HCT116 (cell line): ENCODE results near the gene SETD1A. TPM values are rescaled to one million over a fixed set of nuclear protein-coding genes. Genes with fewer than 3 reads are reported as not detected.
A peak's percentile ranks its signal among the peaks of the same experiment; 100 is the strongest.

Experiments
- ATAC-seq: fragments of 200-7000 bp; cut with Tn5 transposase; 2 replicates; pipeline ENCODE4 v1.9.1; 2020; ENCODE audit warnings: mild to moderate bottlenecking, moderate library complexity
- BruUV-seq: library from RNA; stranded (reverse); fragments of 400-500 nt; replicated peaks from 2 replicates; lab custom pipeline; 2021; lab: Mats Ljungman, UMichigan
- CTCF ChIA-PET: fragments of 300-600 bp; sonication (Branson Sonifier 250); formaldehyde crosslinking; loops from one replicate; lab custom pipeline; 2021; ENCODE audit warnings: antibody characterized with exemption; lab: Charles Lee
- POLR2A ChIA-PET: fragments of 300-600, 350-600 bp; sonication (Branson Sonifier 250); formaldehyde crosslinking; loops from one replicate; lab custom pipeline; 2021; ENCODE audit warnings: antibody characterized with exemption; lab: Charles Lee
- RAD21 ChIA-PET, 2 experiments: fragments of 300-600 bp; sonication (Branson Sonifier 250); formaldehyde crosslinking; loops; one replicate each; lab custom pipeline; 2023; ENCODE audit warnings: low total read pairs in 2 of 2; ENCODE audit not compliant: uncharacterized antibody in 2 of 2, unreplicated experiment in 2 of 2, low non-redundant PET in 1 of 2; lab: Charles Lee
- DNase-seq: peaks from one replicate; pipeline ENCODE4 v3.0.0-alpha.2; 2010; ENCODE audit warnings: low read depth, low spot score
- H2AFZ ChIP-seq: fragments of 200-600 bp; shearing (Covaris generic), sonication (generic); 2 replicates; pipeline ENCODE4 v1.6.1; 2017; ENCODE audit warnings: low read depth, mixed run types, mixed read lengths, antibody characterized with exemption, low read length; ENCODE audit not compliant: poor library complexity, severe bottlenecking
- H3K27ac ChIP-seq: 2 replicates; pipeline ENCODE4 v1.5.1; 2012; ENCODE audit warnings: low read depth, low read length
- H3K27me3 ChIP-seq: fragments of 200-600 bp; sonication (generic); 2 replicates; pipeline ENCODE4 v1.6.1; 2016; ENCODE audit warnings: mixed run types, low read length, mixed read lengths; ENCODE audit not compliant: insufficient read depth
- H3K36me3 ChIP-seq, 2 experiments: fragments of 200-500 bp in 1 of 2; fragments of 200-600 bp in 1 of 2; sonication (Bioruptor generic) in 1 of 2; sonication (generic) in 1 of 2; 2 replicates each; pipeline versions ENCODE4 v1.5.1 to v1.6.1; 2014 to 2016; ENCODE audit warnings: low read length in 2 of 2, inconsistent platforms in 1 of 2, mixed read lengths in 1 of 2, mixed run types in 1 of 2; ENCODE audit not compliant: insufficient read depth in 2 of 2, control insufficient read depth in 1 of 2
- H3K4me1 ChIP-seq, 2 experiments: fragments of 200-600 bp in 1 of 2; sonication (generic) in 1 of 2; 2 replicates each; pipeline versions ENCODE4 v1.5.1 to v1.6.1; 2012 to 2017; ENCODE audit warnings: low read length in 2 of 2, inconsistent platforms in 1 of 2, mild to moderate bottlenecking in 1 of 2, mixed read lengths in 1 of 2, mixed run types in 1 of 2, moderate library complexity in 1 of 2; ENCODE audit not compliant: insufficient read depth in 2 of 2, control insufficient read depth in 1 of 2
- H3K4me2 ChIP-seq: fragments of 200-600 bp; sonication (generic); 2 replicates; pipeline ENCODE4 v1.6.1; 2017; ENCODE audit warnings: mixed run types, low read length, mixed read lengths
- H3K4me3 ChIP-seq, 2 experiments: fragments of 200-600 bp in 1 of 2; sonication (generic) in 1 of 2; replicated peaks in 1 of 2; 2 replicates each; pipeline ENCODE4 v1.5.1; 2011 to 2016; ENCODE audit warnings: low read length in 2 of 2, control low read depth in 1 of 2, low read depth in 1 of 2, mild to moderate bottlenecking in 1 of 2, mixed read lengths in 1 of 2, mixed run types in 1 of 2
- H3K79me2 ChIP-seq: fragments of 200-600 bp; sonication (generic); 2 replicates; pipeline ENCODE4 v1.6.1; 2017; ENCODE audit warnings: mild to moderate bottlenecking, mixed run types, low read length, moderate library complexity, mixed read lengths; ENCODE audit not compliant: insufficient read depth
- H3K9ac ChIP-seq: fragments of 200-600 bp; sonication (generic); 2 replicates; pipeline ENCODE4 v1.6.1; 2016; ENCODE audit warnings: low read length, mixed read lengths
- H3K9me2 ChIP-seq: fragments of 200-600 bp; sonication (generic), shearing (Covaris generic); 2 replicates; pipeline ENCODE4 v1.6.1; 2017; ENCODE audit warnings: mixed run types, mild to moderate bottlenecking, moderate library complexity; ENCODE audit not compliant: insufficient read depth
- H3K9me3 ChIP-seq, 2 experiments: fragments of 200-500 bp in 1 of 2; fragments of 200-600 bp in 1 of 2; sonication (Bioruptor generic) in 1 of 2; sonication (generic) in 1 of 2; 2 replicates each; pipeline ENCODE4 v1.6.1; 2014 to 2017; ENCODE audit warnings: low read length in 2 of 2, mixed read lengths in 2 of 2, inconsistent platforms in 1 of 2, low read depth in 1 of 2, mild to moderate bottlenecking in 1 of 2, mixed run types in 1 of 2, moderate library complexity in 1 of 2; ENCODE audit not compliant: control insufficient read depth in 1 of 2, insufficient read depth in 1 of 2
- H4K20me1 ChIP-seq: fragments of 200-600 bp; sonication (generic), shearing (Covaris generic); 2 replicates; pipeline ENCODE4 v1.6.1; 2017; ENCODE audit warnings: mixed run types, mild to moderate bottlenecking, moderate library complexity; ENCODE audit not compliant: insufficient read depth
- ATF3 ChIP-seq: IDR thresholded peaks from 2 replicates; pipeline ENCODE4 v1.6.1; 2012
- CBX3 ChIP-seq: IDR thresholded peaks from 2 replicates; pipeline ENCODE4 v1.6.1; 2012; ENCODE audit warnings: low read depth
- CEBPB ChIP-seq: IDR thresholded peaks from 2 replicates; pipeline ENCODE4 v1.6.1; 2012; ENCODE audit warnings: low read depth
- ELF1 ChIP-seq: IDR thresholded peaks from 2 replicates; pipeline ENCODE4 v1.6.1; 2012; ENCODE audit warnings: low read depth, borderline replicate concordance
- FOSL1 ChIP-seq: IDR thresholded peaks from 2 replicates; pipeline ENCODE4 v1.6.1; 2012; ENCODE audit warnings: low read depth
- MAX ChIP-seq: IDR thresholded peaks from 2 replicates; pipeline ENCODE4 v1.6.1; 2012
- POLR2A ChIP-seq: IDR thresholded peaks from 2 replicates; pipeline ENCODE4 v1.7.0; 2011; ENCODE audit warnings: borderline replicate concordance; ENCODE audit not compliant: insufficient read depth, insufficient read length; ENCODE audit errors: extremely low read depth
- RAD21 ChIP-seq: IDR thresholded peaks from 2 replicates; pipeline ENCODE4 v1.6.1; 2012; ENCODE audit warnings: low read depth, mild to moderate bottlenecking
- REST ChIP-seq: IDR thresholded peaks from 2 replicates; pipeline ENCODE4 v1.6.1; 2012; ENCODE audit warnings: low read depth
- SIN3A ChIP-seq: IDR thresholded peaks from 2 replicates; pipeline ENCODE4 v1.6.1; 2012; ENCODE audit warnings: low read depth
- SRF ChIP-seq: IDR thresholded peaks from 2 replicates; pipeline ENCODE4 v1.6.1; 2012; ENCODE audit warnings: low read depth
- TCF7L2 ChIP-seq: IDR thresholded peaks from 2 replicates; pipeline ENCODE4 v1.7.0; 2011; ENCODE audit warnings: borderline replicate concordance, inconsistent platforms; ENCODE audit not compliant: insufficient read depth, insufficient read length; ENCODE audit errors: extremely low read depth
- ZBTB33 ChIP-seq: IDR thresholded peaks from 2 replicates; pipeline ENCODE4 v1.6.1; 2011; ENCODE audit warnings: mild to moderate bottlenecking, low read length, moderate library complexity; ENCODE audit not compliant: insufficient replicate concordance; ENCODE audit errors: extremely low read depth
- ZNF274 ChIP-seq: fragments of 200-500 bp; sonication (Bioruptor generic); IDR thresholded peaks from 2 replicates; pipeline ENCODE4 v1.6.1; 2014; ENCODE audit warnings: mild to moderate bottlenecking, low read depth, low read length, inconsistent platforms
- intact Hi-C: fragments of 100-400 bp; cut with micrococcal nuclease; formaldehyde crosslinking; loops from 2 replicates; pipeline ENCODE4 v1.10.0; 2022
- total RNA-seq: library from RNA; stranded (reverse); gene quantifications from one replicate; pipeline ENCODE4 v1.2.1, GENCODE V29; 2021; ENCODE audit not compliant: unreplicated experiment

SETD1A gene
- total RNA-seq, 1 experiment from 2014 or later: 26.9 TPM

GRCh38 chr16:30947541-30947858, 10.1 kb upstream of the SETD1A start:
- no peak for DNase-seq
- H3K27me3 ChIP-seq: no peaks in the 10 kb centered on the region
- no peaks in the 10 kb centered on the region for H3K9me2 ChIP-seq
- no peaks in the 10 kb centered on the region for H3K9me3 ChIP-seq
- H3K9ac ChIP-seq: no peak overlapping the region
- no peak overlapping the region for H2AFZ ChIP-seq
- H3K4me2 ChIP-seq: no peak overlapping the region
- ATAC-seq: no peak
- ChIA-PET POLR2A (no interaction called here), CTCF (no interaction called here), RAD21 (no interaction called here)
- intact Hi-C loops: no loop called here
- peaks cover 3% of the 10 kb centered on the region; the same call in 1 of the 2 replicates for H3K79me2 ChIP-seq
- TF ChIP-seq CBX3 (no peak), ZBTB33 (no peak), FOSL1 (no peak)
- no TSS peak for BruUV-seq
- H3K36me3 ChIP-seq: peaks cover 14 to 16% of the 10 kb centered on the region in 2 experiments
- peaks cover 15 to 33% of the 10 kb centered on the region in 2 experiments for H3K4me1 ChIP-seq
- no peak overlapping the region for H3K4me3 ChIP-seq
- H3K27ac ChIP-seq: no peak overlapping the region; the same call in 1 of the 2 replicates
- H4K20me1 ChIP-seq: no peaks in the 10 kb centered on the region

GRCh38 chr16:30947859-30948666, 9.5 kb upstream of the SETD1A start:
- H3K79me2 ChIP-seq: peaks cover 3% of the 10 kb centered on the region; the same call in 1 of the 2 replicates
- intact Hi-C loops: no loop called here
- H3K27me3 ChIP-seq: no peaks in the 10 kb centered on the region
- peak overlapping the region; percentile 65 to 77 for H3K4me3 ChIP-seq
- peaks cover 15 to 33% of the 10 kb centered on the region in 2 experiments for H3K4me1 ChIP-seq
- H3K4me2 ChIP-seq: peak overlapping the region; percentile 99
- H3K9ac ChIP-seq: peak overlapping the region; percentile 82
- no TSS peak for BruUV-seq
- H3K27ac ChIP-seq: peak overlapping the region; percentile 96
- ChIA-PET CTCF (no interaction called here), RAD21 (no interaction called here), POLR2A (no interaction called here)
- peaks cover 11 to 14% of the 10 kb centered on the region in 2 experiments; a peak in 3 of 4 replicates for H3K36me3 ChIP-seq
- no peaks in the 10 kb centered on the region for H3K9me3 ChIP-seq
- no peak overlapping the region for H2AFZ ChIP-seq
- DNase-seq: peak; percentile 92
- no peaks in the 10 kb centered on the region for H4K20me1 ChIP-seq
- H3K9me2 ChIP-seq: no peaks in the 10 kb centered on the region
- ATAC-seq: peak; percentile 63
- no peak for TF ChIP-seq SRF
- no peak for TF ChIP-seq REST
- TF ChIP-seq CBX3: no peak
- no peak for TF ChIP-seq TCF7L2
- TF ChIP-seq POLR2A: no peak
- TF ChIP-seq ATF3: no peak
- TF ChIP-seq MAX: no peak
- no peak for TF ChIP-seq RAD21
- TF ChIP-seq ELF1: no peak
- no peak for TF ChIP-seq CEBPB
- TF ChIP-seq SIN3A: no peak
- no peak for TF ChIP-seq ZNF274
- TF ChIP-seq FOSL1: no peak
